Activated B cell treated with CpG ODN at 0.5 μM for 24 hours (primary cell): ENCODE results near the gene DOC2A. TPM values are rescaled to one million over a fixed set of nuclear protein-coding genes. Genes with fewer than 3 reads are reported as not detected.

Experiments
- ATAC-seq: fragments of 200-7000 bp; cut with Tn5 transposase; one replicate; pipeline ENCODE4 v1.10.0; 2021; ENCODE audit warnings: low read depth, mild to moderate bottlenecking, moderate library complexity
- CTCF ChIA-PET: fragments of 350-600 bp; sonication (Branson Sonifier 250); formaldehyde crosslinking; loops from one replicate; lab custom pipeline; 2021; ENCODE audit warnings: antibody characterized with exemption; lab: Charles Lee
- POLR2A ChIA-PET: fragments of 350-600 bp; sonication (Branson Sonifier 250); formaldehyde crosslinking; loops from one replicate; lab custom pipeline; 2021; ENCODE audit warnings: antibody characterized with exemption; lab: Charles Lee
- DNase-seq: peaks from one replicate; pipeline ENCODE4 v3.0.0; 2022
- H3K27ac Mint-ChIP-seq: one replicate; pipeline ENCODE4 v1.8.0; 2020; ENCODE audit warnings: mixed read lengths
- H3K27me3 Mint-ChIP-seq: one replicate; pipeline ENCODE4 v1.8.0; 2021; ENCODE audit warnings: mixed read lengths
- H3K36me3 Mint-ChIP-seq: one replicate; pipeline ENCODE4 v1.8.0; 2021; ENCODE audit warnings: low read depth, mixed read lengths
- H3K4me1 Mint-ChIP-seq: one replicate; pipeline ENCODE4 v1.8.0; 2021; ENCODE audit warnings: mixed read lengths
- H3K4me3 Mint-ChIP-seq: one replicate; pipeline ENCODE4 v1.8.0; 2020; ENCODE audit warnings: mild to moderate bottlenecking, mixed read lengths
- H3K9me3 Mint-ChIP-seq: one replicate; pipeline ENCODE4 v1.8.0; 2020; ENCODE audit warnings: mixed read lengths
- intact Hi-C: fragments of 100-400 bp; cut with micrococcal nuclease; formaldehyde crosslinking; loops from one replicate; pipeline ENCODE4 v1.15.1; 2024
- total RNA-seq: library from RNA; stranded (reverse); gene quantifications from 2 replicates; pipeline ENCODE4 v1.2.3, GENCODE V29; 2022
- TF ChIP-seq, protein P1 (sequence below): fragments of 200-600 bp; IDR thresholded peaks from one replicate; pipeline ENCODE4 v1.8.0; 2022; ENCODE audit warnings: antibody characterized with exemption, mild to moderate bottlenecking

The DOC2A gene
- total RNA-seq, 1 donor from 2014 or later, result not detected

DNA sequence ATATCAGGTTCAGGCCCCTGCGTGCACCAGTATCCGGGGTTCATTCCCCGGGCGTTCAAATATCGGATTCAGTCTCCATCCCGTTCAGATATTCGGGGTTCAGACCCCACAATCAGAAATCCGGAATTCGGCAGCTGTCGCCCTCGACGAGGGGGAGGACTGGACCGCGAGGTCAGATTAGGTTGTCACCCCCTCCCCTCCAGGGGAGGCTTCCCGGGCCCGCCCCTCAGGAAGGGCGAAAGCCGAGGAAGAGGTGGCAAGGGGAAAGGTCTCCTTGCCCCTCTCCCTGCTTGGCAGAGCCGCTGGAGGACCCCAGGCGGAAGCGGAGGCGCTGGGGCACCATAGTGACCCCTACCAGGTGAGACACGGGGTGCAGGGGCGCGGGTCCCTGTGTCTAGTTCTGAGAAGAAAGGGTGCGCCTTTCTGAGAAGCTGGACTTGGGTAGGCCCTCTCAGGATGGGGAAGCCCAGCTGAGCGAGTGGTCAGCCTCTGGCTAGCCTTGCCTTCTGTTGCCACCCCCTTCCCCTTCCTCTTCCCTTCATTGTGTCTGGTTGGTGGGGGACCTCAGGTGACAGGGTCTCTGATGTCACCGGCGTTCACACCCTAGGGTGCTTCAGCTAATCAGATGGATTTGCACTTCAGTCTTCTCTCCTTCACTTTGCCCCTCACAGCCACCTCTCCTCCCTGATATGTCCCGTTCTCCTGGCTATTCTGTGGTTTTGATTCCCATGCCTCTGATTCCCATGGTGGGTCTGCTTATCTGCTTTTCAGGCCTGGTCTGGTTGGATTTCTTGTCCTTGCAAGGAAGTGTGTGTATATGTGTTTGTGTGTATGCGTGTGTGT, 36.3 kb downstream of the DOC2A start:
- no peak for ATAC-seq
- ChIA-PET CTCF (interaction anchor here (1.5 to 1.9 kb wide), 3 partner anchors 13 to 1029 kb away, joined by 4 to 6 read pairs (median 4); partner anchors contain the start of gene TMEM219), POLR2A (interaction anchor here (0.6 to 3.5 kb wide), 10 partner anchors 12 to 168 kb away, joined by 3 to 67 read pairs (median 6); partner anchors contain the start of genes KCTD13, MAZ, PAGR1 and TBX6)
- H3K9me3 Mint-ChIP-seq, result no peaks in the 10 kb centered on the region
- no peaks in the 10 kb centered on the region for H3K27me3 Mint-ChIP-seq
- intact Hi-C loops, result no loop called here
- H3K27ac Mint-ChIP-seq, result peak overlapping the region; percentile 90
- no peak for DNase-seq
- peak overlapping the region; percentile 96 for H3K4me3 Mint-ChIP-seq
- peaks cover 39% of the 10 kb centered on the region for H3K4me1 Mint-ChIP-seq
- peaks cover 27% of the 10 kb centered on the region for H3K36me3 Mint-ChIP-seq
- TF ChIP-seq, protein P1, sequence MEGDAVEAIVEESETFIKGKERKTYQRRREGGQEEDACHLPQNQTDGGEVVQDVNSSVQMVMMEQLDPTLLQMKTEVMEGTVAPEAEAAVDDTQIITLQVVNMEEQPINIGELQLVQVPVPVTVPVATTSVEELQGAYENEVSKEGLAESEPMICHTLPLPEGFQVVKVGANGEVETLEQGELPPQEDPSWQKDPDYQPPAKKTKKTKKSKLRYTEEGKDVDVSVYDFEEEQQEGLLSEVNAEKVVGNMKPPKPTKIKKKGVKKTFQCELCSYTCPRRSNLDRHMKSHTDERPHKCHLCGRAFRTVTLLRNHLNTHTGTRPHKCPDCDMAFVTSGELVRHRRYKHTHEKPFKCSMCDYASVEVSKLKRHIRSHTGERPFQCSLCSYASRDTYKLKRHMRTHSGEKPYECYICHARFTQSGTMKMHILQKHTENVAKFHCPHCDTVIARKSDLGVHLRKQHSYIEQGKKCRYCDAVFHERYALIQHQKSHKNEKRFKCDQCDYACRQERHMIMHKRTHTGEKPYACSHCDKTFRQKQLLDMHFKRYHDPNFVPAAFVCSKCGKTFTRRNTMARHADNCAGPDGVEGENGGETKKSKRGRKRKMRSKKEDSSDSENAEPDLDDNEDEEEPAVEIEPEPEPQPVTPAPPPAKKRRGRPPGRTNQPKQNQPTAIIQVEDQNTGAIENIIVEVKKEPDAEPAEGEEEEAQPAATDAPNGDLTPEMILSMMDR, result no peak

DNA sequence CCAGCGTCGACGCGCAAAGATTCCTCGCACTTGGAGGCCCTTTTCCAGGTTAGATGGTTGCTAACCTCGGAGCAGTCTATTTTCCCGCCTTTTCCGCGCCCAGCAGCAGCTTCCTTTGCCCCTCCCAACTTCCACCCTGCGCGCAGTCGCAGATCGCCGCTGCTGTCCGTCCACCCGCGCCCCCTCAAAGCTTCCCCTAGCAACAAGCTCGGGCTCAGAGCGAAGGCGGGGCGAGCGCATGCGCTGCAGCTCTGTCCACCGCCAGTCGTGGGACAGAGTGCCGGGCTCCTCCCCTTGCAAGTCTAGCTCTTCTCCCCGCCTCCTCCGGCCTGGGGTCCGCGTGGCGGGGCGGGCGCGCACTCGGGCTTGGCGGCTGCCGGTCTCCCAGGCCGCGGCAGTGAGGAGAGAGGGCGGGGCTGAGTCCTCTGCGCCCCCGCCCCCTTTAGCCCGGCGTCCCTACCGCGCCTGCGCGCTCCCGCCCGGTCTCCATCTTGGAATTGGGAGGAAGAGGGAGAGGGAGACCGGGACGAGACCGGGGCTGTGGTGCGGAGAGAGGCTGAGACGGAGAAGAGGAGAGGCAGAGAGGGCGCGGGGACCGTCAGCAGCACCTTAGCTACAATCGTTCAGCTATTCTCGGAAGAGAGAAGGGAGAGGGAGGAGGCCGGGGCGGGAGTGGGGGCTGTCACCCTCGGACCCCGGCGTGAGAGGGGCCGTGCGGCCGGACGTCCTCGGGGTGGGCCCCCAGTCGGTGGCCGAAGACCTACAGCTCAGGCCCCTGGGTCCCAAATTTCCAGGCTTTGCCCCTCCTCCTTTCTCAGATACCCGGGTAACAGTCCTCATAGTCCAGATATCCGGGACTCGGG, 37.2 kb downstream of the DOC2A start, which contains the start of gene TAOK2:
TSS of gene TAOK2 (plus strand) at position 485 of the 863 bp plus-strand sequence. CDS start 3,905 bp downstream, outside the sequence.
- intact Hi-C loops, result loop anchor here (1.0 kb wide), 5 partner anchors 11 to 153 kb away; partner anchors contain the start of genes CDIPT, HIRIP3, KCTD13 and MVP
- H3K4me1 Mint-ChIP-seq, result peaks cover 39% of the 10 kb centered on the region
- TF ChIP-seq, protein P1, result no peak
- DNase-seq (peak; percentile 95), ATAC-seq (peak; percentile 99)
- ChIA-PET POLR2A (interaction anchor here (0.5 to 3.5 kb wide), 18 partner anchors 11 to 1229 kb away, joined by 3 to 67 read pairs (median 4); partner anchors contain the start of genes ALDOA, HIRIP3, KCTD13 and MVP), CTCF (interaction anchor here (0.9 to 1.9 kb wide), 7 partner anchors 12 to 1028 kb away, joined by 3 to 7 read pairs (median 4); partner anchors contain the start of genes KCTD13, TBX6 and TMEM219)
- H3K4me3 Mint-ChIP-seq, result peak within 1 kb of the TSS; percentile 96
- peaks cover 22% of the 10 kb centered on the region for H3K36me3 Mint-ChIP-seq
- H3K9me3 Mint-ChIP-seq, result no peaks in the 10 kb centered on the region
- H3K27ac Mint-ChIP-seq, result peak within 1 kb of the TSS; percentile 90
- H3K27me3 Mint-ChIP-seq, result no peaks in the 10 kb centered on the region

DNA sequence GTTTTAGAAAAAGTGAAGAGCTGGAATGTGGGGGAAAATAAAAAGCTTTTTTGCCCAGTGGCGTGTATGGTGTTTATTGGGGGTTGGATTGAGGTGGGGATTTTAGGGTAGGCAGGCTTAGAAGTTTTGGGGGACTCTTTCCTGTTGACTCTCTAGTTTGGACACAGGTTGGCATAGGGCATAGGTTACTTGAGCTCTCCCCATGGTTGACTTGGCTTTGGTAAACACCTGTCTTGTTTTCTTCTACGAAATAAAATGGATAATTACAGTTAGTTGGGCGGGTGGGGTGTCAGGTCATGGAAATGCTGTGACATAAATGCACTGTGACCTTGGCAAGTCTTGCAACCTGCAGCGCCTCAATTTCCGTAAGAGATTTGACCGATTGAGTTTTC, 37.8 kb downstream of the DOC2A start:
- intact Hi-C loops, result loop anchor here (1.0 kb wide), 5 partner anchors 11 to 153 kb away; partner anchors contain the start of genes CDIPT, HIRIP3, KCTD13 and MVP
- Mint-ChIP-seq H3K27ac (peak overlapping the region; percentile 90), H3K36me3 (peaks cover 22% of the 10 kb centered on the region), H3K4me1 (peaks cover 39% of the 10 kb centered on the region), H3K27me3 (no peaks in the 10 kb centered on the region), H3K9me3 (no peaks in the 10 kb centered on the region), H3K4me3 (peak overlapping the region; percentile 96)
- TF ChIP-seq, protein P1, result no peak
- ATAC-seq (no peak), DNase-seq (no peak)
- ChIA-PET POLR2A (interaction anchor here (0.7 to 3.5 kb wide), 14 partner anchors 11 to 1230 kb away, joined by 3 to 67 read pairs (median 5); partner anchors contain the start of genes ALDOA, HIRIP3, KCTD13 and MVP), CTCF (interaction anchor here (0.9 to 1.9 kb wide), 7 partner anchors 11 to 1028 kb away, joined by 3 to 7 read pairs (median 4); partner anchors contain the start of genes KCTD13, TBX6 and TMEM219)

DNA sequence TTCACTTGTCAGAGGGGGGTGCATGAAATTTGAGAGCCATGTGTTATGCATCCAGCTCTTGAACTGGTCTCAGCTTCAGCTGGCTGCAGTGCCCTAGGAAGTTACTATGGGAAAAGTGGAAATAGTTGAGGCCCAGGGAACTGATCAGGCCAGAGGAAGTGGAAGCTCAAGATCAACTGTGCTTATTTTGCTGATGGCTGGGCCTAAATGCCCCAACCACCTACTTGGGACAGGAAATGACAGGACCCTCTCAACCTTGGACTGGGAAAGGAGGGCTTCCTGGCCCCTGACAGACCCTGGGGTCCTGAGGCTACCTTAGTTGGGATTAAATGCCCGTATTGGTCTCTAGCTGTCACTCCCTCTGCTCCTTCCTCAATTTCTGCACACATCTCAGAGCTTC, 38.3 kb downstream of the DOC2A start:
- intact Hi-C loops, result no loop called here
- H3K4me1 Mint-ChIP-seq, result peaks cover 39% of the 10 kb centered on the region
- no peaks in the 10 kb centered on the region for H3K27me3 Mint-ChIP-seq
- peak overlapping the region; percentile 44 for H3K4me3 Mint-ChIP-seq
- H3K9me3 Mint-ChIP-seq, result no peaks in the 10 kb centered on the region
- DNase-seq (no peak), ATAC-seq (no peak)
- POLR2A ChIA-PET, result interaction anchor here (1.1 to 3.5 kb wide), 7 partner anchors 10 to 156 kb away, joined by 3 to 67 read pairs (median 5); partner anchors contain the start of genes HIRIP3, KCTD13, PAGR1 and TMEM219
- TF ChIP-seq, protein P1, result no peak
- H3K27ac Mint-ChIP-seq, result peak overlapping the region; percentile 90
- CTCF ChIA-PET, result interaction anchor here (1.4 to 1.9 kb wide), 3 partner anchors 46 to 1027 kb away, joined by 4 to 7 read pairs (median 4); partner anchors contain the start of gene KCTD13
- H3K36me3 Mint-ChIP-seq, result peaks cover 22% of the 10 kb centered on the region
